ENCODE measurements around the gene SEPHS2. TPM values are rescaled to one million over a fixed set of nuclear protein-coding genes. Genes with fewer than 3 reads are reported as not detected.

Gene SEPHS2
- total and polyA plus RNA-seq, 4 donors, result 17.1 to 68.6 (median 46.0) TPM

GRCh38 chr16:30437511-30438046 is 8.1 kb downstream of the SEPHS2 start:
- no peaks in the 10 kb centered on the region for H3K36me3 ChIP-seq (ENCODE audit: control insufficient read depth in 4 of 4, insufficient read depth in 4 of 4, low read length in 4 of 4)
- H3K27ac ChIP-seq (ENCODE audit: low read depth in 1 of 2, low read length in 1 of 2), result no peak overlapping the region
- ATAC-seq (ENCODE audit: insufficient read depth, low FRiP score) (no peak), DNase-seq (peak in 1 of 3 donors; percentile 34)
- no peak overlapping the region for H3K4me3 ChIP-seq
- 58 to 86% methylated on average over 3 of the region's 3 CpGs for WGBS, 2 donors
- no peaks in the 10 kb centered on the region for H3K27me3 ChIP-seq (ENCODE audit: control insufficient read depth in 3 of 3, insufficient read depth in 3 of 3, low read length in 2 of 3)
- TF ChIP-seq CTCF (IDR thresholded peaks at IDR 0.05; ENCODE audit: control extremely low read depth, extremely low read depth), result no peak
- no peaks in the 10 kb centered on the region for H3K4me1 ChIP-seq (ENCODE audit: control insufficient read depth in 5 of 5, insufficient read depth in 5 of 5, low read length in 5 of 5)
- H3K9me3 ChIP-seq (ENCODE audit: control insufficient read depth in 4 of 4, insufficient read depth in 3 of 4, low read length in 3 of 4), result peaks cover 0 to 1% (median 0%) of the 10 kb centered on the region in 4 donors
- H3K9ac ChIP-seq (ENCODE audit: insufficient read depth in 1 of 2, low read length in 2 of 2), result no peak overlapping the region

- TF ChIP-seq CTCF (IDR thresholded peaks at IDR 0.05; ENCODE audit: control extremely low read depth, extremely low read depth), result no peak
- H3K36me3 ChIP-seq (ENCODE audit: control insufficient read depth in 4 of 4, insufficient read depth in 4 of 4, low read length in 4 of 4), result no peaks in the 10 kb centered on the region
- no peak overlapping the region for H3K4me3 ChIP-seq
- H3K9me3 ChIP-seq (ENCODE audit: control insufficient read depth in 4 of 4, insufficient read depth in 3 of 4, low read length in 3 of 4), result peaks cover 0 to 1% (median 0%) of the 10 kb centered on the region in 4 donors
- no peak for DNase-seq
- H3K27ac ChIP-seq (ENCODE audit: low read depth in 1 of 2, low read length in 1 of 2), result no peak overlapping the region
- peaks cover 0 to 6% (median 0%) of the 10 kb centered on the region in 5 donors for H3K4me1 ChIP-seq (ENCODE audit: control insufficient read depth in 5 of 5, insufficient read depth in 5 of 5, low read length in 5 of 5)
- no peak for ATAC-seq (ENCODE audit: insufficient read depth, low FRiP score)
- 72 to 83% methylated on average over 4 of the region's 4 CpGs for WGBS, 2 donors
- H3K27me3 ChIP-seq (ENCODE audit: control insufficient read depth in 3 of 3, insufficient read depth in 3 of 3, low read length in 2 of 3), result no peaks in the 10 kb centered on the region
- H3K9ac ChIP-seq (ENCODE audit: insufficient read depth in 1 of 2, low read length in 2 of 2), result no peak overlapping the region
Measured at GRCh38 chr16:30434852-30435251, 10.8 kb downstream of the SEPHS2 start.

- Histone ChIP-seq H3K4me3 (no peak overlapping the region), H3K9me3 (ENCODE audit: control insufficient read depth in 4 of 4, insufficient read depth in 3 of 4, low read length in 3 of 4) (no peaks in the 10 kb centered on the region), H3K9ac (ENCODE audit: insufficient read depth in 1 of 2, low read length in 2 of 2) (peak overlapping the region; percentile 2 to 59), H3K36me3 (ENCODE audit: control insufficient read depth in 4 of 4, insufficient read depth in 4 of 4, low read length in 4 of 4) (peaks cover 0 to 9% (median 3%) of the 10 kb centered on the region in 4 donors), H3K27ac (ENCODE audit: low read depth in 1 of 2, low read length in 1 of 2) (peak overlapping the region; percentile 22 to 83), H3K27me3 (ENCODE audit: control insufficient read depth in 3 of 3, insufficient read depth in 3 of 3, low read length in 2 of 3) (no peaks in the 10 kb centered on the region), H3K4me1 (ENCODE audit: control insufficient read depth in 5 of 5, insufficient read depth in 5 of 5, low read length in 5 of 5) (peaks cover 0 to 16% (median 7%) of the 10 kb centered on the region in 5 donors)
- 59 to 60% methylated on average over 19 of the region's 19 CpGs for whole genome bisulfite sequencing, 2 donors
- DNase-seq (no peak), ATAC-seq (ENCODE audit: insufficient read depth, low FRiP score) (no peak)
- no peak for TF ChIP-seq CTCF (IDR thresholded peaks at IDR 0.05; ENCODE audit: control extremely low read depth, extremely low read depth)
Measured at GRCh38 chr16:30430428-30430970, 15.2 kb downstream of the SEPHS2 start.
